Keratinocyte (primary cell): ENCODE measurements around the gene B3GAT1. TPM values are rescaled to one million over a fixed set of nuclear protein-coding genes. Genes with fewer than 3 reads are reported as not detected.

Experiments
- DNase-seq: peaks from one replicate; pipeline ENCODE4 v3.0.0-alpha.2; 2011; ENCODE audit warnings: low read depth, missing footprints, low spot score
- FAIRE-seq: peaks from 2 replicates; lab custom pipeline; 2011; peaks lifted over from hg19 to GRCh38; lab: Jason Lieb, UNC
- H2AFZ ChIP-seq: 2 replicates; pipeline ENCODE4 v1.6.0; 2012; ENCODE audit warnings: low read length, control low read depth, inconsistent platforms; ENCODE audit not compliant: control insufficient read depth
- H3K27ac ChIP-seq: 2 replicates; pipeline ENCODE4 v1.5.1; 2011; ENCODE audit warnings: low read length; ENCODE audit not compliant: control insufficient read depth, insufficient read depth
- H3K27me3 ChIP-seq: 3 replicates; pipeline ENCODE4 v1.6.0; 2011; ENCODE audit warnings: low read length; ENCODE audit not compliant: control insufficient read depth, insufficient read depth; ENCODE audit errors: extremely low read depth
- H3K36me3 ChIP-seq, 2 experiments: 2 replicates in 1 of 2; 3 replicates in 1 of 2; pipeline ENCODE4 v1.5.1; 2011; ENCODE audit warnings: low read length in 2 of 2, mild to moderate bottlenecking in 1 of 2; ENCODE audit not compliant: control insufficient read depth in 2 of 2, insufficient read depth in 2 of 2; ENCODE audit errors: extremely low read depth in 1 of 2
- H3K4me1 ChIP-seq: 3 replicates; pipeline ENCODE4 v1.5.1; 2011; ENCODE audit warnings: low read length; ENCODE audit not compliant: control insufficient read depth, insufficient read depth; ENCODE audit errors: extremely low read depth
- H3K4me2 ChIP-seq: 3 replicates; pipeline ENCODE4 v1.6.0; 2011; ENCODE audit warnings: low read depth, low read length; ENCODE audit not compliant: control insufficient read depth, insufficient read depth; ENCODE audit errors: extremely low read depth
- H3K4me3 ChIP-seq, 3 experiments: fragments of 200-600 bp in 1 of 3; sonication (generic) in 1 of 3; 2 replicates in 2 of 3; 3 replicates in 1 of 3; pipeline ENCODE4 v1.5.1; 2011 to 2016; ENCODE audit warnings: low read length in 3 of 3, mild to moderate bottlenecking in 3 of 3, control low read depth in 2 of 3, inconsistent platforms in 1 of 3, low read depth in 1 of 3, mixed read lengths in 1 of 3, mixed run types in 1 of 3, moderate library complexity in 1 of 3; ENCODE audit not compliant: control insufficient read depth in 2 of 3, insufficient read depth in 2 of 3; ENCODE audit errors: extremely low read depth in 1 of 3
- H3K79me2 ChIP-seq: 2 replicates; pipeline ENCODE4 v1.6.0; 2012; ENCODE audit warnings: low read length; ENCODE audit not compliant: control insufficient read depth, insufficient read depth
- H3K9ac ChIP-seq: 3 replicates; pipeline ENCODE4 v1.6.0; 2011; ENCODE audit warnings: low read length; ENCODE audit not compliant: control insufficient read depth, insufficient read depth; ENCODE audit errors: extremely low read depth
- H3K9me1 ChIP-seq: 3 replicates; pipeline ENCODE4 v1.6.0; 2011; ENCODE audit warnings: low read length; ENCODE audit not compliant: control insufficient read depth, insufficient read depth; ENCODE audit errors: extremely low read depth
- H3K9me3 ChIP-seq: 2 replicates; pipeline ENCODE4 v1.5.1; 2012; ENCODE audit warnings: low read depth, low read length; ENCODE audit not compliant: control insufficient read depth
- H4K20me1 ChIP-seq: 3 replicates; pipeline ENCODE4 v1.6.0; 2011; ENCODE audit warnings: low read length; ENCODE audit not compliant: control insufficient read depth, insufficient read depth; ENCODE audit errors: extremely low read depth
- CTCF ChIP-seq, 3 experiments: IDR thresholded peaks in 1 of 3; conservative IDR thresholded peaks in 1 of 3; optimal IDR thresholded peaks in 1 of 3; 2 replicates in 2 of 3; 3 replicates in 1 of 3; pipeline versions ENCODE3 to v1.5.1; 2011; ENCODE audit warnings: low read length in 3 of 3, mild to moderate bottlenecking in 3 of 3, moderate library complexity in 2 of 3, control low read depth in 1 of 3, inconsistent platforms in 1 of 3; ENCODE audit not compliant: insufficient read depth in 2 of 3; ENCODE audit errors: extremely low read depth in 1 of 3
- EZH2 ChIP-seq: IDR thresholded peaks from one replicate; pipeline ENCODE4 v1.6.1; 2012; ENCODE audit warnings: inconsistent platforms, mild to moderate bottlenecking, low read length, moderate library complexity
- dilution Hi-C: fragments of 300-500 bp; cut with MboI; formaldehyde crosslinking; loops from one replicate; pipeline ENCODE4 v1.7.0; 2020; ENCODE audit warnings: low sequenced_read_pairs; ENCODE audit not compliant: extremely low pct_ligation_motif_present
- polyA plus RNA-seq, 5 experiments: library from polyadenylated mRNA; depleted of rRNA in 3 of 5; stranded (reverse) in 3 of 5; stranded (forward) in 1 of 5; unstranded in 1 of 5; fragments of >200 nt; gene quantifications; 1 replicate in 1 of 5; 2 replicates in 3 of 5; 3 replicates in 1 of 5; pipeline versions ENCODE4 v1.2.1 to v1.2.3, GENCODE V29; 2011 to 2012; ENCODE audit warnings: missing spikeins in 2 of 5, low read depth in 1 of 5, low replicate concordance in 1 of 5

Gene B3GAT1
- polyA plus RNA-seq, 1 donor (not counting 4 experiments of a cell fraction or from before 2014, with no cell fraction given), result 0.04 TPM

DNA sequence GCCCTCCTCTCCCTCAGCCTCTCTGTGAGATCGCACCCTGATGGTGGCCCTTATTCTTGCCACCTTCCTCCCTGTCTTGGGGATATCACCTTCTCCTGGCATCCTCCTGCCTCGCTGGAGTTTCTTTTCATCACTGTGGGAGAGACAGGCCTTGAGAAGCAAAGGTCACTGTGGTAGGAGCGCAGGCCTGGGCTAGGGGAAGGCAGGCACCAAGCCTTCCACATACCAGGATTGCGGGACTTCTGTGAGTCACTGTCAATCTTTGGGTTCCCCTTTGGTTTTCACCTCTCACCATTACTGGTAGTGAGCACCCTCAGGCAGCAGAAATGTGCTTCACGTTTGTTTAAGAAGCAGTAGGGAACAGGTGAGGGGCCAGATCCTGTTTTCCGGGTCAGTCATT is 31.2 kb upstream of the B3GAT1 start:
- Histone ChIP-seq H3K36me3 (no peaks in the 10 kb centered on the region), H3K4me1 (no peaks in the 10 kb centered on the region), H3K9ac (no peak overlapping the region), H3K9me1 (no peaks in the 10 kb centered on the region), H3K27me3 (no peaks in the 10 kb centered on the region), H3K4me2 (no peak overlapping the region), H3K79me2 (no peaks in the 10 kb centered on the region), H3K27ac (no peak overlapping the region), H3K9me3 (no peaks in the 10 kb centered on the region), H3K4me3 (no peak overlapping the region), H2AFZ (no peak overlapping the region), H4K20me1 (no peaks in the 10 kb centered on the region)
- no peak for DNase-seq
- no peak for TF ChIP-seq EZH2
- no peak for TF ChIP-seq CTCF (optimal IDR thresholded peaks at IDR 0.05 in 1 of 3, IDR thresholded peaks at IDR 0.05 in 1 of 3, conservative IDR thresholded peaks at IDR 0.05 in 1 of 3; ENCODE audit: extremely low read depth in 1 of 3, insufficient read depth in 2 of 3, low read length in 3 of 3)
- no peak for FAIRE-seq
- dilution Hi-C loops, result no loop called here

- H3K27me3 ChIP-seq, result no peaks in the 10 kb centered on the region
- no peak overlapping the region for H2AFZ ChIP-seq
- no peaks in the 10 kb centered on the region for H3K36me3 ChIP-seq
- no peak for TF ChIP-seq CTCF (optimal IDR thresholded peaks at IDR 0.05 in 1 of 3, IDR thresholded peaks at IDR 0.05 in 1 of 3, conservative IDR thresholded peaks at IDR 0.05 in 1 of 3; ENCODE audit: extremely low read depth in 1 of 3, insufficient read depth in 2 of 3, low read length in 3 of 3)
- no peak for TF ChIP-seq EZH2
- H3K9ac ChIP-seq, result no peak overlapping the region
- H3K4me2 ChIP-seq, result no peak overlapping the region
- dilution Hi-C loops, result no loop called here
- no peaks in the 10 kb centered on the region for H3K4me1 ChIP-seq
- no peak for FAIRE-seq
- H4K20me1 ChIP-seq, result no peaks in the 10 kb centered on the region
- H3K9me3 ChIP-seq, result no peaks in the 10 kb centered on the region
- H3K4me3 ChIP-seq, result no peak overlapping the region
- H3K9me1 ChIP-seq, result no peaks in the 10 kb centered on the region
- H3K79me2 ChIP-seq, result no peaks in the 10 kb centered on the region
- DNase-seq, result no peak
- no peak overlapping the region for H3K27ac ChIP-seq
These were observed 30.2 kb upstream of the B3GAT1 start for GRCh38 chr11:134442246-134442645.
